ENCODE data around the gene VIPR2. TPM values are rescaled to one million over a fixed set of nuclear protein-coding genes. Genes with fewer than 3 reads are reported as not detected.

Gene VIPR2
- total RNA-seq, 1 experiment from 2014 or later: not detected

GRCh38 chr7:159024280-159024951 is 120.3 kb downstream of the VIPR2 start:
- Histone ChIP-seq H3K27me3 (ENCODE audit: insufficient read depth, low read depth) (peaks cover 82% of the 10 kb centered on the region), H2AFZ (no peak overlapping the region), H3K27ac (no peak overlapping the region), H3K36me3 (ENCODE audit: low read depth) (no peaks in the 10 kb centered on the region), H3F3A (ENCODE audit: insufficient read depth, low read depth) (no peaks in the 10 kb centered on the region), H4K20me1 (ENCODE audit: insufficient read depth) (no peaks in the 10 kb centered on the region), H3K9me3 (ENCODE audit: insufficient read depth, low read depth) (no peaks in the 10 kb centered on the region), H3K9me2 (ENCODE audit: insufficient read depth) (no peaks in the 10 kb centered on the region), H3K4me2 (no peak overlapping the region), H3K79me2 (ENCODE audit: low read depth) (no peaks in the 10 kb centered on the region), H3K4me1 (replicated peaks; ENCODE audit: insufficient read depth) (no peaks in the 10 kb centered on the region), H3K4me3 (no peak overlapping the region)
- intact Hi-C loops (cut with micrococcal nuclease; ENCODE audit: unreplicated experiment): no loop called here
- no peak for TF ChIP-seq EZH2 (IDR thresholded peaks at IDR 0.05; ENCODE audit: low read depth)
- TF ChIP-seq CTCF (conservative IDR thresholded peaks at IDR 0.05): no peak
- DNase-seq: no peak
- CTCF ChIA-PET: no interaction called here
- POLR2A ChIA-PET (ENCODE audit: unreplicated experiment): no interaction called here
- BruUV-seq (replicated peaks): no TSS peak

- TF ChIP-seq EZH2 (IDR thresholded peaks at IDR 0.05; ENCODE audit: low read depth) (no peak), CTCF (conservative IDR thresholded peaks at IDR 0.05) (no peak)
- no TSS peak for BruUV-seq (replicated peaks)
- Histone ChIP-seq H3K79me2 (ENCODE audit: low read depth) (no peaks in the 10 kb centered on the region), H3F3A (ENCODE audit: insufficient read depth, low read depth) (no peaks in the 10 kb centered on the region), H3K4me2 (no peak overlapping the region), H3K9me2 (ENCODE audit: insufficient read depth) (no peaks in the 10 kb centered on the region), H3K4me1 (replicated peaks; ENCODE audit: insufficient read depth) (no peaks in the 10 kb centered on the region), H3K27ac (no peak overlapping the region), H3K4me3 (no peak overlapping the region), H2AFZ (no peak overlapping the region), H3K9me3 (ENCODE audit: insufficient read depth, low read depth) (no peaks in the 10 kb centered on the region), H3K27me3 (ENCODE audit: insufficient read depth, low read depth) (peaks cover 79% of the 10 kb centered on the region), H4K20me1 (ENCODE audit: insufficient read depth) (no peaks in the 10 kb centered on the region), H3K36me3 (ENCODE audit: low read depth) (no peaks in the 10 kb centered on the region)
- intact Hi-C loops (cut with micrococcal nuclease; ENCODE audit: unreplicated experiment): no loop called here
- ChIA-PET POLR2A (ENCODE audit: unreplicated experiment) (no interaction called here), CTCF (no interaction called here)
- DNase-seq: no peak
These were observed 120.9 kb downstream of the VIPR2 start for GRCh38 chr7:159023746-159024145.

GRCh38 chr7:159023206-159023605 is 121.5 kb downstream of the VIPR2 start:
- CTCF ChIA-PET: no interaction called here
- intact Hi-C loops (cut with micrococcal nuclease; ENCODE audit: unreplicated experiment): no loop called here

More at GRCh38 chr7:159023206-159023605, 121.5 kb downstream of the VIPR2 start:
- H3F3A ChIP-seq (ENCODE audit: insufficient read depth, low read depth): no peaks in the 10 kb centered on the region
- no TSS peak for BruUV-seq (replicated peaks)
- no peaks in the 10 kb centered on the region for H3K9me2 ChIP-seq (ENCODE audit: insufficient read depth)
- no peak overlapping the region for H3K27ac ChIP-seq
- TF ChIP-seq CTCF (conservative IDR thresholded peaks at IDR 0.05): no peak
- no peak for TF ChIP-seq EZH2 (IDR thresholded peaks at IDR 0.05; ENCODE audit: low read depth)
- H2AFZ ChIP-seq: no peak overlapping the region
- H3K4me1 ChIP-seq (replicated peaks; ENCODE audit: insufficient read depth): no peaks in the 10 kb centered on the region
- H4K20me1 ChIP-seq (ENCODE audit: insufficient read depth): no peaks in the 10 kb centered on the region
- POLR2A ChIA-PET (ENCODE audit: unreplicated experiment): no interaction called here
- no peaks in the 10 kb centered on the region for H3K9me3 ChIP-seq (ENCODE audit: insufficient read depth, low read depth)
- no peak overlapping the region for H3K4me3 ChIP-seq
- no peak overlapping the region for H3K4me2 ChIP-seq
- H3K79me2 ChIP-seq (ENCODE audit: low read depth): no peaks in the 10 kb centered on the region
- DNase-seq: no peak
- peaks cover 73% of the 10 kb centered on the region for H3K27me3 ChIP-seq (ENCODE audit: insufficient read depth, low read depth)
- no peaks in the 10 kb centered on the region for H3K36me3 ChIP-seq (ENCODE audit: low read depth)
